ENCODE measurements around the gene SLC1A7. TPM values are rescaled to one million over a fixed set of nuclear protein-coding genes. Genes with fewer than 3 reads are reported as not detected.

Gene SLC1A7
- total and polyA plus RNA-seq, 2 donors (not counting 1 experiment from before 2014, with no cell fraction given) = 0.10 TPM; not detected in 1

DNA sequence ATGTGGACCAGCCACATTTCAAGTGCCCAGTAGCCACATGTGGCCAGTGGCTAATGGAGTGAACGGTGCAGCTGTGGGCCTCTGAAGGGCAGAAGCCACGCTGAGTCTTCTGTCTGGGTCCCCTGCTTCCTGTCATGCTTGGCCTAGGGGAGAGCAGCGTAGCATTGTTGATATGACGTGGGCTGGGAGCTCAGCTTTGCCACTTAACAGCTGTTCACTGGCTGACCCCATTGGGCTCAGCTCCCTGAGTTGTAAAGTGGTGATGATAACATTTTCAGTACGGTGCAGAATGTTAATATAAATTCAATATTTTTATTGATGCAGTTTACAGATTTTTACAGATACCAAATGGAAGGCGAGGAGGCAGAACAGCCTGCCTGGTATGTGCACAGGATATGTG is 76.0 kb downstream of the SLC1A7 start:
- ATAC-seq (ENCODE audit: low read depth) (no peak), DNase-seq (no peak)
- ChIA-PET CTCF (no interaction called here), POLR2A (no interaction called here)
- peaks cover 30% of the 10 kb centered on the region for H3K27me3 Mint-ChIP-seq
- peaks cover 9 to 13% of the 10 kb centered on the region in 2 donors for H3K4me1 ChIP-seq (ENCODE audit: control insufficient read depth in 2 of 2, insufficient read depth in 2 of 2, low read length in 2 of 2)
- no peak overlapping the region for H3K27ac ChIP-seq (ENCODE audit: low read length in 2 of 2)
- H3K9me3 Mint-ChIP-seq (ENCODE audit: insufficient read depth) = no peaks in the 10 kb centered on the region
- 91% methylated on average over 4 of the region's 6 CpGs for WGBS (ENCODE audit: insufficient coverage)
- no peak overlapping the region for H3K9ac ChIP-seq (ENCODE audit: low read length)
- intact Hi-C loops (cut with micrococcal nuclease) = no loop called here
- no peaks in the 10 kb centered on the region for H3K36me3 ChIP-seq (replicated peaks in 1 of 2; ENCODE audit: control extremely low read depth in 1 of 2, control insufficient read depth in 1 of 2, extremely low read depth in 1 of 2, insufficient read depth in 2 of 2, low read length in 1 of 2)
- no peak overlapping the region for H3K4me2 ChIP-seq (replicated peaks; ENCODE audit: low read depth, low read length, poor library complexity, severe bottlenecking)
- H2AFZ ChIP-seq (ENCODE audit: insufficient read depth, low read depth, low read length, poor library complexity, severe bottlenecking) = no peak overlapping the region
- no peaks in the 10 kb centered on the region for H3K79me2 ChIP-seq (ENCODE audit: control insufficient read depth, insufficient read depth, low read length)
- no peak for TF ChIP-seq EZH2 (IDR thresholded peaks at IDR 0.05; ENCODE audit: borderline replicate concordance, insufficient read depth, low read depth, low read length, poor library complexity, severe bottlenecking)
- TF ChIP-seq, protein P1, sequence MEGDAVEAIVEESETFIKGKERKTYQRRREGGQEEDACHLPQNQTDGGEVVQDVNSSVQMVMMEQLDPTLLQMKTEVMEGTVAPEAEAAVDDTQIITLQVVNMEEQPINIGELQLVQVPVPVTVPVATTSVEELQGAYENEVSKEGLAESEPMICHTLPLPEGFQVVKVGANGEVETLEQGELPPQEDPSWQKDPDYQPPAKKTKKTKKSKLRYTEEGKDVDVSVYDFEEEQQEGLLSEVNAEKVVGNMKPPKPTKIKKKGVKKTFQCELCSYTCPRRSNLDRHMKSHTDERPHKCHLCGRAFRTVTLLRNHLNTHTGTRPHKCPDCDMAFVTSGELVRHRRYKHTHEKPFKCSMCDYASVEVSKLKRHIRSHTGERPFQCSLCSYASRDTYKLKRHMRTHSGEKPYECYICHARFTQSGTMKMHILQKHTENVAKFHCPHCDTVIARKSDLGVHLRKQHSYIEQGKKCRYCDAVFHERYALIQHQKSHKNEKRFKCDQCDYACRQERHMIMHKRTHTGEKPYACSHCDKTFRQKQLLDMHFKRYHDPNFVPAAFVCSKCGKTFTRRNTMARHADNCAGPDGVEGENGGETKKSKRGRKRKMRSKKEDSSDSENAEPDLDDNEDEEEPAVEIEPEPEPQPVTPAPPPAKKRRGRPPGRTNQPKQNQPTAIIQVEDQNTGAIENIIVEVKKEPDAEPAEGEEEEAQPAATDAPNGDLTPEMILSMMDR (IDR thresholded peaks at IDR 0.05) = no peak
- H3K4me1 Mint-ChIP-seq = peaks cover 8% of the 10 kb centered on the region
- no peaks in the 10 kb centered on the region for H4K20me1 ChIP-seq (ENCODE audit: control insufficient read depth, insufficient read depth, low read length, poor library complexity, severe bottlenecking)
- no peak overlapping the region for H3K27ac Mint-ChIP-seq
- no peaks in the 10 kb centered on the region for H3K9me3 ChIP-seq (ENCODE audit: control extremely low read depth in 1 of 3, control insufficient read depth in 2 of 3, insufficient read depth in 1 of 3, low read length in 2 of 3)
- no peak overlapping the region for H3K4me3 Mint-ChIP-seq
- H3K4me3 ChIP-seq (ENCODE audit: control extremely low read depth in 1 of 5, extremely low read depth in 1 of 5, insufficient read depth in 1 of 5, low read depth in 2 of 5, low read length in 4 of 5) = no peak overlapping the region
- H3K27me3 ChIP-seq (replicated peaks in 1 of 4; ENCODE audit: control extremely low read depth in 1 of 4, control insufficient read depth in 3 of 4, insufficient read depth in 4 of 4, low read length in 3 of 4) = peaks cover 0 to 31% (median 8%) of the 10 kb centered on the region in 4 experiments

DNA sequence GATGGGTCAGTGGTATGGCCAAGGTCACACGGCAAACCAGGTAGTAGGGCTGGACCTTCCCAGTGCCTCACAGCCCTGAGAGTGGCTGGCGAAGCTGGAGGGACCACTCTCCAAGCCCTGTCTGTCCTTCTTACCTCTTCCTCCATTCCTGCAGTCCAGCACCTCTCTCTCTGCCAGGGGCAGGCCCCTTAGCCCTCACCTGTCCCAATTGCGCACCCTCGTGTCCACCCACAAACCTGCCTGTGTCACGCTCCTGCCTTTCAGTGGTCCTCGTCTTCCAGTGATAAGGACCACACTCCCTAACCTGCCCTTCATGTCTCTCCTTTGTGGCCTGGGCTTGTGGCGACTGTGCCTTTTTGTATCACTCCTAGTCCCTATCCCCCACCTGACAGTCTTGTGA is 77.0 kb downstream of the SLC1A7 start:
- ATAC-seq (ENCODE audit: low read depth) (no peak), DNase-seq (no peak)
- peaks cover 38% of the 10 kb centered on the region for H3K27me3 Mint-ChIP-seq
- no peak overlapping the region for H3K4me3 Mint-ChIP-seq
- Histone ChIP-seq H3K27ac (ENCODE audit: low read length in 2 of 2) (no peak overlapping the region), H3K4me3 (ENCODE audit: control extremely low read depth in 1 of 5, extremely low read depth in 1 of 5, insufficient read depth in 1 of 5, low read depth in 2 of 5, low read length in 4 of 5) (no peak overlapping the region), H2AFZ (ENCODE audit: insufficient read depth, low read depth, low read length, poor library complexity, severe bottlenecking) (no peak overlapping the region), H3K4me1 (ENCODE audit: control insufficient read depth in 2 of 2, insufficient read depth in 2 of 2, low read length in 2 of 2) (peaks cover 9 to 13% of the 10 kb centered on the region in 2 donors), H4K20me1 (ENCODE audit: control insufficient read depth, insufficient read depth, low read length, poor library complexity, severe bottlenecking) (no peaks in the 10 kb centered on the region), H3K27me3 (replicated peaks in 1 of 4; ENCODE audit: control extremely low read depth in 1 of 4, control insufficient read depth in 3 of 4, insufficient read depth in 4 of 4, low read length in 3 of 4) (peaks cover 0 to 42% (median 12%) of the 10 kb centered on the region in 4 experiments), H3K9ac (ENCODE audit: low read length) (no peak overlapping the region), H3K9me3 (ENCODE audit: control extremely low read depth in 1 of 3, control insufficient read depth in 2 of 3, insufficient read depth in 1 of 3, low read length in 2 of 3) (no peaks in the 10 kb centered on the region), H3K79me2 (ENCODE audit: control insufficient read depth, insufficient read depth, low read length) (no peaks in the 10 kb centered on the region), H3K4me2 (replicated peaks; ENCODE audit: low read depth, low read length, poor library complexity, severe bottlenecking) (no peak overlapping the region), H3K36me3 (replicated peaks in 1 of 2; ENCODE audit: control extremely low read depth in 1 of 2, control insufficient read depth in 1 of 2, extremely low read depth in 1 of 2, insufficient read depth in 2 of 2, low read length in 1 of 2) (no peaks in the 10 kb centered on the region)
- no peak overlapping the region for H3K27ac Mint-ChIP-seq
- WGBS (ENCODE audit: insufficient coverage) = 94% methylated on average over 6 of the region's 7 CpGs
- H3K9me3 Mint-ChIP-seq (ENCODE audit: insufficient read depth) = no peaks in the 10 kb centered on the region
- intact Hi-C loops (cut with micrococcal nuclease) = no loop called here
- CTCF ChIA-PET = no interaction called here
- H3K4me1 Mint-ChIP-seq = peaks cover 8% of the 10 kb centered on the region
- POLR2A ChIA-PET = no interaction called here
- TF ChIP-seq, protein P1 (IDR thresholded peaks at IDR 0.05) = no peak
- TF ChIP-seq EZH2 (IDR thresholded peaks at IDR 0.05; ENCODE audit: borderline replicate concordance, insufficient read depth, low read depth, low read length, poor library complexity, severe bottlenecking) = no peak
